CD4-positive, alpha-beta T cell treated with Interferon alpha-2 for 1 hour (primary cell): ENCODE data around the gene C14orf119.
A peak's percentile ranks its signal among the peaks of the same experiment; 100 is the strongest.

Experiments used
- DNase-seq, 2 donors: peaks; one replicate each; pipeline ENCODE4 v3.0.0-alpha.2; 2020 to 2022

Gene C14orf119

GRCh38 chr14:23112359-23113178 is 17.3 kb downstream of the C14orf119 start:
- peak in 1 of 2 donors; percentile 12 for DNase-seq

GRCh38 chr14:23113431-23114119 is 18.3 kb downstream of the C14orf119 start:
- no peak for DNase-seq

- DNase-seq, result no peak
These were observed 18.8 kb downstream of the C14orf119 start for GRCh38 chr14:23114120-23114458.

DNA sequence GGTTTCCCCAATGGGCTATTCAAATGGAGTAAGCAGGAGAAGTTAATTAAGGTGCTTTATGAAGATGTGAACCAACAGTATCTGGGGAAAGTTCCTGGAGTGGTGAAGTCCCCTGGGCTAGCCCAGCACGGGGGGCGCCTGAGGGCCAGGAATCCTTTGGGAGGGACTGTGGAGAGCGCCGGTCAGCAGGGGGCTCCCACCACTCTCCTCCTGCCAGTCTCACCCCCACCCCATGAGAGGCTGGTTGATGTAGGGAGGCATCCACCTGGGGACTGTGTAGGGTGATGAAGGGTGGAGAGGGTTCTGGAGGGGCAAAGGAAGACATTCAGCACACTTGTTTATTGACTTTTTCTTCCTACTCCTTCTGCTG is 19.3 kb downstream of the C14orf119 start:
- DNase-seq, result no peak

- no peak for DNase-seq
These were observed 19.9 kb downstream of the C14orf119 start for GRCh38 chr14:23115039-23115731.

DNA sequence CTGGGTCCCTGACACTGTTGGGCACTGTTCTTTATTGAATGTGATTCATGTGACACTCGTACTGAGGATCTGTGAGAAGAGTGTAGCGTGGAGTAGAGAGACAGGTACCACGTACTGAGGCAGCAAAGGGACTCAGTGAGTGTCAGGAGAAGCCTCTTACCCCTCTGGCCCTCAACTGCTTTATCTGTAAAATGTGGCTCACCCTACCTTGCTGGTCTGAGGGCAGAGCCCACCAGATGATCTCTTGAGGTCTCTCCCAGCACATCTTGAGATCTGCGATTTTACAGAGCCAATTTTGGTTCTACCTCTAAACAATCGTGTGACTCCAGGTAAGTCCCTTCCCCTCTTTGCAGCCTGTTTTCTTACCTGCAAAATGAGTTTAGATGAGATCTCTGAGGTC is 20.6 kb downstream of the C14orf119 start:
- no peak for DNase-seq

GRCh38 chr14:23117371-23118020 is 22.2 kb downstream of the C14orf119 start:
- DNase-seq, result no peak

GRCh38 chr14:23118506-23119362 is 23.4 kb downstream of the C14orf119 start, which contains the start of gene CEBPE:
Gene CEBPE (minus strand): TSS chr14:23119255. CDS start chr14:23119091, 164 bp downstream.
- no peak for DNase-seq

- DNase-seq, result peak; percentile 34 to 38
These were observed 24.3 kb downstream of the C14orf119 start for GRCh38 chr14:23119363-23120327.

DNA sequence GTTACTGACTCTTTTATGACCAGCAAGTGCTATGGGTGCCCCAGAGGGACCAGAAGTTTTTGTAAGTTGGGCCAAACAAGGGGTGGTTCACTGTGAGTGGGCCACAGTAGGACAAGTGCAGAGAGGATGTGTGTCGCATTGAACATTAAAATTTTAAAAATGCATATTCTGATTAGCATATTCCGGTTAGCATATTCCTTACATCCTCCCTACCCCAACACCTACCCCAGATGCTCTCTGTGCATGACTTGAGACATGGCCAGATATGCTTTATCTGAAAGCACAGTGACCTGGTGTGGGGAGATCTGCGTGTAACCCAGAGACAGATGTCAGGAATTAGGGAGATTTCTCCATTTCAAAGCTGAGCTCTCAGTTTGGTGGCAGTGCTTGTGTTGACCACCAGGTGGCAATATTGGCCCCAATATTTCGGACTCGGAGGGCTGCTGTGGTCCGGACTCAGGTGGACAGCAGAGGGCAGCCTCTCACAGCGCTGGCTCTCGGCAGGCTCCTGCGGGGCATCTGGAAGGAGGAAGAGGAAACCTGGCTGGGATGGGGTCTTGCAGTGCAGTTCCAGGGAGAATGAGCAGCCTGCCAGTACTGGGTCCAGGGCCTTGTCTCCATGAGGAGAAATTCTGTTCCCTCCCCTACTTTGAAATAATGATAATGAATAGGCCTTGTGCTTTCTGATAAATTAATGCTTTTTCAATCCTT is 25.4 kb downstream of the C14orf119 start:
- peak; percentile 83 to 86 for DNase-seq

DNA sequence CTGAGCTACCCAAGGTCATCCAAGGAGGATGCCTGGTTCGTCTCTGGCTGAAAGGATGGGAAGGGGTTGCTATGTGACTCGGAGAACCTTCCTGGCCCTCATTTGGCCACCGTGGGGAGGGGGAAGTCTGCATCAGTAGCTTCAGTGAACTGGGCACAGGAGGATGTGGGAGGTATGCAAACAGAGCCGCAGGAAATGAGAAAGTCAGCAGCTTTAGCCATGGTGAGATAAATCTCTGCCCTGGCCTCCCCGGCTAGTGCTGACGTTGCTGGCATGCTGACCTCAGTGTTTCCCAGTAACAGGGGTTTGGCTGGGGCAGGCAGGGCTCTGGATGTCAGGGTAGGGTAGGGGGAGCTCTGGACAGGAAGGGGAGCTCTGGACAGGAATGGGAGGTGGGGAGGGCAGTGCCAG is 26.1 kb downstream of the C14orf119 start:
- DNase-seq, result no peak

DNA sequence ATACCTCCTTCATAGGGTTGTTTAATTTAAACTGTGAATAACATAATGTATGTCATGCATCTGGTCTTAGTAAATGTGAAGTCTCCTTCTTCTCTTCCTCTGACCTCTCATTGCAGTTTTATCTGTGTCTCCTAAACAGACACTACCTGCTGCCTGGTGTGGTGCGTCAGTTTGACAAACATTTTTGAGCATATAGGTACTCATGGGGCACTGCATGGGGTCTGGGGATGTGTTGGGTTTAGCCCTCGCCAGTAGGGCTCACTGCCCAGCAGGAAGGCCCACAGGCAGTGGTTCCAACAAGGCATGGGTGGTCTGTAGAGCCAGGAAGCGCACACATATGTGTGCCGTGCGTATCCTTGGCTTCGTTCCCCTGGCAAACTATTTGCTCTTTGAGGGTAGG is 26.8 kb downstream of the C14orf119 start:
- DNase-seq, result no peak

- DNase-seq, result no peak
These were observed 28.1 kb downstream of the C14orf119 start for GRCh38 chr14:23123419-23123818.

GRCh38 chr14:23124337-23124954 is 29.1 kb downstream of the C14orf119 start:
- no peak for DNase-seq

DNA sequence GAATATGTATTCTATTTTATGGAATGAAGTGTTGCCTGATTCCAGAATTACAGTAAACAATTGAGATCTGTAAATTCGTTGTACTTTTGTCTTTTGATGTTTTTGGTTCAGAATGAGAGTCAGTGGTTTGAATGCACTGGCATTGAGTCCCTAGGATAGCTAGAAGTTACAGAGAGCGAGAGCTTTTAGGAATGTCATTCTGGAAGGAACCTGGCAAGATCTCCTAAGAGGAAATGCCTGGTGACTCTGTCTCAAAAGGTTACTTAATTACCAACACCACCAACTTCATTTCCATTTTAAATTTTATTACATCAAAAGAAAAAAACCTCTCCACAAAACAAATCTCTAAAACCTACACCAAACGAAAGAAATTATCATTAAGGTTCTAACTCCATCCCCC is 29.7 kb downstream of the C14orf119 start:
- DNase-seq, result no peak

GRCh38 chr14:23125933-23126524 is 30.7 kb downstream of the C14orf119 start:
- DNase-seq, result no peak

DNA sequence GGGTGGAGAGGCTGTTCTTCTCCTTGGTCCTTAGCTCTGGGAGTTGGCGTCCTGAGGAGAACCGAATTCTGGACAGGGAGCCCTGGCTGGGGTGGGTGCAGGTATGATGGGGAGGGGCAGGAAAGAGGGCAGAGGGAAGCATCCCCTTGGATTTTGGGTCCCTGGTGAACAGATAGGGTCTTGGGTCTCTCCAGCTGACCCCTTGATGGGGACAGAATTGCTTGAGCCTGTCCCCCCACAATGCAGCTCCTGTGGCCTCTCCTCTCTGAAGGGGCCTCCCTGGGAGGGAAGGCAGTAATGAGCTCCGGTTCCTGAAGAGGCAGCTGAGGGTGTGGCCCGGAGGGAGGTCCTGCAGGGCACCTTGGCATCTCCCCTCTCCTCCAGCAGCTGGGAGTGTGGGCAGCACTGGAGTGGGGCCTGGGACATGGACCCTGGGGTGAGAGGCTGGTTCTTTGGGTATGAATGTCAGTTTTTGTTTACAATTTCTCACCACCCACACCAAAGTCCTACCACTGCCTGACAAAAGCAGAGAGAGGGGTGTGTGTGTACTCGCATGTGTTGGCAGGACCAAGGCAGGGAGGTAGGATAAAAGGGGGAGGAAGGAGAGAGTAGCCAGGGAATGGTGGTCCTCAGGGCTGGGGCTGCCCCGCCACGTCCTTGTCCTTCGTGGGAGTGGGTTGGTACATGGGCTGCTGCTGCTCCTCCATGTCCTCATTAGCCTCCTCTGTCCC is 31.4 kb downstream of the C14orf119 start:
- no peak for DNase-seq

- DNase-seq, result no peak
These were observed 32.6 kb downstream of the C14orf119 start for GRCh38 chr14:23127861-23128260.
